ENCODE data around the gene TVP23A.
"Not testable (repeated sequence)": the region's sequence is repeated elsewhere in the genome, so short reads cannot be mapped to it uniquely, and the experiment has no call there.

The TVP23A gene

DNA sequence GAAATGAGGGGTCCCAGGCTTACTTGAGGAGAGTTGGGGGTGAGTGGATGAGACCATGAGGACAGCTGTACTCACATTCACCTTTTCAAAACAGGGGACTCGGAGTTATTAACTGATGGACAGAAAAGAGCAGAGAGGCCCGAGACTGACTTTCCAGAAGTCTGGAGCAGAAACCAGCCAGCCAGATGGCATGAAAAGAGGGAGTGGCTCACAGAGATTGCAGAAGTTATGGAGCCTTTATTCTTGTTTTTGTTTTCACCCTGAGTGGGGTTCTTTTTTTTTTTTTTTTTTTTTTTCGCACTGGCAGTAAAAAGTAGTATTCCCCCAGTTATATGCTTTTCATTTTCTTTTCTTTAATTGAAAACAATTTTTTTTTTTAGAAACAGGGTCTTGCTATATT is 18.9 kb downstream of the TVP23A start:
- no peak overlapping the region for H3K4me3 ChIP-seq (replicated peaks; ENCODE audit: low read depth, low read length)
- TF ChIP-seq, protein P1, sequence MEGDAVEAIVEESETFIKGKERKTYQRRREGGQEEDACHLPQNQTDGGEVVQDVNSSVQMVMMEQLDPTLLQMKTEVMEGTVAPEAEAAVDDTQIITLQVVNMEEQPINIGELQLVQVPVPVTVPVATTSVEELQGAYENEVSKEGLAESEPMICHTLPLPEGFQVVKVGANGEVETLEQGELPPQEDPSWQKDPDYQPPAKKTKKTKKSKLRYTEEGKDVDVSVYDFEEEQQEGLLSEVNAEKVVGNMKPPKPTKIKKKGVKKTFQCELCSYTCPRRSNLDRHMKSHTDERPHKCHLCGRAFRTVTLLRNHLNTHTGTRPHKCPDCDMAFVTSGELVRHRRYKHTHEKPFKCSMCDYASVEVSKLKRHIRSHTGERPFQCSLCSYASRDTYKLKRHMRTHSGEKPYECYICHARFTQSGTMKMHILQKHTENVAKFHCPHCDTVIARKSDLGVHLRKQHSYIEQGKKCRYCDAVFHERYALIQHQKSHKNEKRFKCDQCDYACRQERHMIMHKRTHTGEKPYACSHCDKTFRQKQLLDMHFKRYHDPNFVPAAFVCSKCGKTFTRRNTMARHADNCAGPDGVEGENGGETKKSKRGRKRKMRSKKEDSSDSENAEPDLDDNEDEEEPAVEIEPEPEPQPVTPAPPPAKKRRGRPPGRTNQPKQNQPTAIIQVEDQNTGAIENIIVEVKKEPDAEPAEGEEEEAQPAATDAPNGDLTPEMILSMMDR (IDR thresholded peaks at IDR 0.05; ENCODE audit: low read length, missing control alignments): no peak
- DNase-seq (ENCODE audit: low read depth): no peak

DNA sequence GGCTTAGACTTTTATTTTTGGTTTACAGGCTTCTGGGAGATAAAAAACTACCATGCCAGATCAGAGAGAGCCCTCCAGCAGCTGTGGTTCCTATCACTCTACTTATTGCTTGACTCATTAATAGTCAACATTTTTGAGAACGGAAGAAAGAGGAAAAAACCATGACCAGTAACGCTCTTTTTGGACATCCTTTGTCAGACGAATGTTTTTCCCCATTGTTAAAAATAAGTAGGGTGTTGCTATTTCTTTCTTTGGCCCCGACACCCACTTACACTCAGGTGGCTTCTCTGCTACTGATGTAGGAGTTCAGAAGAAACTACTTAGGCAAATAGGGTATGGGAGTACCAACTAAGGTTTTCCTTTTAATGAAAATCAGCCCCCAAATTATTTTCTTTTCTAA is 27.5 kb downstream of the TVP23A start:
- no peak overlapping the region for H3K4me3 ChIP-seq (replicated peaks; ENCODE audit: low read depth, low read length)
- no peak for DNase-seq (ENCODE audit: low read depth)

DNA sequence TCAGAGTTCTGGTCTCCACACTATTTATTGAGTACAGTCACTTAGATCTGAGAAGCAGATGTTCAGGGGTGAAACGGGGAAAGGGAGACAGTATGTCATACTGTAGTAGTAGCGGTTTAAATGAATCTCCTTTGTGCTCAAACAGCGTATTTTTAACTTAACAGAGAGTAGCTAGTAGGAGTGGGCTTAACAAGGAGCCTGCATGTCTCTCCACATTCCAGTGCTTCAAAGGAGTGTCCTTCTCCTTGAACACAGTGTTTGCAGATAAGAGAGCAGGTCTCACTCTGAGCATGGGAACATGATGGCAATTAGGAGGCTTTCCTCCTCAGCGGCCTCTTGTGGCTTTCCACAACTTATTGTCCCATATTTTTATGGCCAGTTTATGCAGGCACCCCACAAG is 30.0 kb downstream of the TVP23A start:
- not testable (repeated sequence) for DNase-seq (ENCODE audit: low read depth); H3K4me3 ChIP-seq (replicated peaks; ENCODE audit: low read depth, low read length)

More for the DNA sequence above, 27.5 kb downstream of the TVP23A start:
- TF ChIP-seq, protein P1 (IDR thresholded peaks at IDR 0.05; ENCODE audit: low read length, missing control alignments): no peak

DNA sequence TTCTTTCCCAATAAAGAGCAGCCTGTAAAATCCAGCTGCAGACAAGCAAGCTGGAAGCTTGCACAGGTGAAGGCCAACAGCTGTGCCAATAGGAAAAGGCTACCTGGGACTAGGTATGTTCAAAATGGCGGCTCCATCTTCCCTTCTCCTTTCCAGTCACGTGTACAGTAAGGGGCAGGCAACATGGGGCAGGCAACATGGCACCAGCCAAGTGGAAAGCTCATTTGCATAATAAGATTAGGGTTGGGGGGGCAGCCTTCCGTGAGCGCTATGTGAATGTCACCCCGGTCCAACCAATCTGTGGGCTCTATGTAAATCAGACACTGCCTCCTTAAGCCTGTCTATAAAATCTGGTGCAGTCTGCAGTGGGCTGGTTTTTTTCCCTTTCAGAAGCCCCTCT is 31.3 kb downstream of the TVP23A start:
- TF ChIP-seq, protein P1 (IDR thresholded peaks at IDR 0.05; ENCODE audit: low read length, missing control alignments): no peak
- DNase-seq (ENCODE audit: low read depth): no peak
- no peak overlapping the region for H3K4me3 ChIP-seq (replicated peaks; ENCODE audit: low read depth, low read length)

DNA sequence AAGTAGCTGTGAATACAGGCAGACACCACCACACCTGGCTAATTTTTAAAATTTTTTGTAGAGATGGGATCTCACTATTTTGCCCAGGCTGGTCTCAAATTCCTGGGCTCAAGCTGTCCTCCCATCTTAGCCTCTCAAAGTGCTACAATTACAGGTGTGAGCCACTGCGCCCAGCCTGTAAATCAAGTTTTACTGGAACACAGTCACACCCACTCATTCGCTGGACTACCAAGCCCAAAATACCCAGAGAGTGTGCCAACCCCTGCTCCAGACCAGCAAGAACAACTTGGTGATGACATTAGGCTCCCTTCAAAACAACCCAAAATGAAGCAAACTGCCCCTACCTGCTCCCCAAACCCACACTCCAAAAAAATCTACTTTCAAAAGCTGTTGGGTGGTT is 36.0 kb downstream of the TVP23A start:
- no peak overlapping the region for H3K4me3 ChIP-seq (replicated peaks; ENCODE audit: low read depth, low read length)
- TF ChIP-seq, protein P1 (IDR thresholded peaks at IDR 0.05; ENCODE audit: low read length, missing control alignments): no peak
- DNase-seq (ENCODE audit: low read depth): no peak

DNA sequence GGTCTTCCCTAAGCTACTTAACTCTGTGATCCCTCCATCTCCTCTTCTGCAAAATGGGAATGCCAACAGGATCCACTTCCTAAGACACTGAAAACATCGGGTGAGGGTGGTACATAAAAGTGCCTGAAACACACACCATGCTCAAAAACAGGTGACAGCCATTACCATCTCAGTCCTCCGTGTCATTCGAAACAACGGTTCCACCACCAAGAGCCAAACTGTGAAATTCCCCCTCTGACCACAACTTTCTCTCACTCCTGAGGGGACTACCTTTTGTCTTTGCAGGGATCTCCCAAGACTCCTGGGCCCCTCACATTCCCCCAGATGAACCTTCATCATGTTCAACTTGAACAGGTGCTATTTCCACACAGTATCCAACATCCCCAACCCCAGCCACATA is 38.0 kb downstream of the TVP23A start:
- no peak overlapping the region for H3K4me3 ChIP-seq (replicated peaks; ENCODE audit: low read depth, low read length)
- DNase-seq (ENCODE audit: low read depth): no peak
- TF ChIP-seq, protein P1 (IDR thresholded peaks at IDR 0.05; ENCODE audit: low read length, missing control alignments): no peak

DNA sequence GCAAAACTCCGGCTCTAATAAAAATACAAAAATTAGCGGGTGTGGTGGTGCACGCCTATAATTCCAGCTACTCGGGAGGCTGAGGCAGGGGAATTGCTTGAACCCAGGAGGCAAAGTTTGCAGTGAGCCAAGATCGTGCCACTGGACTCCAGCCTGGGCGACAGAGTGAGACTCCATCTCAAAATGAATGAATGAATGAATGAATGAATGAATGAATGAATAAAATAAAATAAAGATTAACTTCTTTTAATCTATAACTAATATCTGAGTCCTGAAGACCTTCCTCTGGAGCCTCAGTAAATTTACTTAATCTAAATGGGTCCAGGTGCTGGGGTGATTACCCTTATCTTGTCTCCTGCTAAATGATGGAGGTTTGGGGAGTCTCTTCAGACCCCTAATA is 38.7 kb downstream of the TVP23A start:
- not testable (repeated sequence) for H3K4me3 ChIP-seq (replicated peaks; ENCODE audit: low read depth, low read length); DNase-seq (ENCODE audit: low read depth)

DNA sequence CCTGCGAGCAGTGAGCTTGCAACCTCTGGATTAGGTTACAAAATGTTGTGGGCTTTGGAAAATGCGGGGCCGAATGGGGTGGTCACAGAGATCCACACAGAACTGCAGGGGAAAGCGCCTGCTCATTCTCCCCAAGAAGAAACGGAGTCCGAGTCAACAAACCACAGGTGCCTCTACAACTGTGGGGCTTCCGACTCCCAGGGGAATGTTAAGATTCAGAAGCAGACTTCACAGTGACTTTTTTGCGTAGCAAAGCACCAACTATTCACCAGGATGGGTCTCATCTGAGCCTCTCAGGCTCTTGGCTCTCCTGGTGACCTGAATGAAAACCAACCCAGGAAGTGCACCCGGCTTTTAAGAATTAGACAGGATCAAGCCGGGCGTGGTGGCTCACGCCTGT is 41.2 kb downstream of the TVP23A start:
- TF ChIP-seq, protein P1 (IDR thresholded peaks at IDR 0.05; ENCODE audit: low read length, missing control alignments): no peak

DNA sequence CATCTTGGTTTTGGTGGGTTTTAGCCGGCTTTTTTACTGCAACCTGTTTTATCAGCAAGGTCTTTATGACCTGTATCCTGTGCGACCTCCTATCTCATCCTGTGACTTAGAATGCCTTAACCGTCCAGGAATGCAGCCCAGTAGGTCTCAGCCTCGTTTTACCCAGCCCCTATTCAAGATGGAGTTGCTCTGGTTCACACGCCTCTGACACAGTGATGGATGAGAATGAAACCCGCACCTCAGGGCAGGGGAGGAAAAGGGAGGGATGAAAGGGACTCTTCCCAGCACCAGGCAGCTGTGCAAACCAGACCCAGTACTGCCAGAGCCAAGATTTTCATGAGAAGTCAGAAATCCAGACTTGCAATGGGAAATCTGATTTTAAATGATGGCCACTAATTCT is 41.7 kb downstream of the TVP23A start:
- H3K4me3 ChIP-seq (replicated peaks; ENCODE audit: low read depth, low read length): not testable (repeated sequence)

More for the DNA sequence above, 41.2 kb downstream of the TVP23A start:
- no peak for DNase-seq (ENCODE audit: low read depth)
- no peak overlapping the region for H3K4me3 ChIP-seq (replicated peaks; ENCODE audit: low read depth, low read length)

More for the DNA sequence above, 41.7 kb downstream of the TVP23A start:
- DNase-seq (ENCODE audit: low read depth): not testable (repeated sequence)

Data from fibroblast of pulmonary artery (primary cell).